ENCODE measurements around the gene PRKCE.

Gene PRKCE

DNA sequence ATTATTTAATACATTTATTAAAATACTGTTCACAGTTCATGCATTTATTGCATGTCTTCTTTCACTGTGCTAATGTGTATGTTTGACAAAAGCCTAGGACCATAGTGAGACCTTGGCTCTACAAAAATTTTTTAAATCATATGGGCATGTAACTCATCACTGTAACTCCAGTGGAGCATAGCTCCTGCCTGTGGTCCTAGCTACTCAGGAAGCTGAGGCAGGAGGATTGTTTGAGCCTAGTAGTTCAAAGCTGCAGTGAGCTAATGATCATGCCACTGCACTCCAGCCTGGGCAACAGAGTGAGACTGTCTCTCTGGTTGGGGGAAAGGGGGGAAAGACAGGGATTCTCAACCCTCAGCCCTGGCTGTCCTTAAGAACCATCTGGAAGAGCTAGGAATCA lies 137.8 kb downstream of the PRKCE start:
- TF ChIP-seq, protein P1, sequence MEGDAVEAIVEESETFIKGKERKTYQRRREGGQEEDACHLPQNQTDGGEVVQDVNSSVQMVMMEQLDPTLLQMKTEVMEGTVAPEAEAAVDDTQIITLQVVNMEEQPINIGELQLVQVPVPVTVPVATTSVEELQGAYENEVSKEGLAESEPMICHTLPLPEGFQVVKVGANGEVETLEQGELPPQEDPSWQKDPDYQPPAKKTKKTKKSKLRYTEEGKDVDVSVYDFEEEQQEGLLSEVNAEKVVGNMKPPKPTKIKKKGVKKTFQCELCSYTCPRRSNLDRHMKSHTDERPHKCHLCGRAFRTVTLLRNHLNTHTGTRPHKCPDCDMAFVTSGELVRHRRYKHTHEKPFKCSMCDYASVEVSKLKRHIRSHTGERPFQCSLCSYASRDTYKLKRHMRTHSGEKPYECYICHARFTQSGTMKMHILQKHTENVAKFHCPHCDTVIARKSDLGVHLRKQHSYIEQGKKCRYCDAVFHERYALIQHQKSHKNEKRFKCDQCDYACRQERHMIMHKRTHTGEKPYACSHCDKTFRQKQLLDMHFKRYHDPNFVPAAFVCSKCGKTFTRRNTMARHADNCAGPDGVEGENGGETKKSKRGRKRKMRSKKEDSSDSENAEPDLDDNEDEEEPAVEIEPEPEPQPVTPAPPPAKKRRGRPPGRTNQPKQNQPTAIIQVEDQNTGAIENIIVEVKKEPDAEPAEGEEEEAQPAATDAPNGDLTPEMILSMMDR (IDR thresholded peaks at IDR 0.05; ENCODE audit: control insufficient read depth, insufficient read depth, low read depth, low read length, missing control alignments): no peak
- H3K4me3 ChIP-seq (ENCODE audit: control insufficient read depth, low read depth, low read length): no peak overlapping the region
- DNase-seq (ENCODE audit: low read depth): no peak

DNA sequence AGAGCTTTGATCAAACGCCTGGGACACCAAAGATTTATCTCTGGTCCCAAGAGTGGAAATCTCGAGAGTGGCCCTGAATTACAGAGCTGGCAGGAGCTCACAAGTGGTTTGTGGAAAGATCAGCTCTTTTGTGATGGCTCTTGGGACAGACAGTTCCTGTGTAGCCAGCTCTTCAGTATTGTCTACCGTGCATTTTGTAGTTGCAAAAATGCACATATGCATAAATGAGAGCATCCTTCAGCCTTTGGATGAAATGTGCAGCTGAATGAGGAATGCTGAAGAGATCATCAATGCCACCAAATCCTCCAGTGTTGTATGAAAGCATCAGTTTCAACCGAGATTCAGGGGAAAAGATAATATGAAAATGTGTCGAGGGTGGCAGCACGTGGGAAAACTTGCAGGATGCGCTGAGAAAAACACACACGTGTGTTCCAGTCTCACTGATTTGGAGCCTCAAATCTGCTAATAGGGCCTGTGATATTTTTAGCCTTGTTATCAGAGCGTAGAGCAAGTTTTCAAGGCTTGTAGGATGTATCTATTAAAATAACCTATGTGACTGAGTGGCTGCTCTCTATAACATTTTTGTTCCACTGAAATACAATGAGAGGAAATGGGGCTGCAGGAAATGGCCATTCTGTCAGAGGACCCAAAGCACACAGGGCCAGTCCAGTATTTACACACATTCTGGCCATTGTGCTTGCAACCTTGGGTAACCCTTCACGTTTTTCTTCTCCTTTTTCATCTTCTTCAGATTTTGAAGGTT lies 138.7 kb downstream of the PRKCE start:
- TF ChIP-seq, protein P1 (IDR thresholded peaks at IDR 0.05; ENCODE audit: control insufficient read depth, insufficient read depth, low read depth, low read length, missing control alignments): no peak
- DNase-seq (ENCODE audit: low read depth): no peak
- no peak overlapping the region for H3K4me3 ChIP-seq (ENCODE audit: control insufficient read depth, low read depth, low read length)

DNA sequence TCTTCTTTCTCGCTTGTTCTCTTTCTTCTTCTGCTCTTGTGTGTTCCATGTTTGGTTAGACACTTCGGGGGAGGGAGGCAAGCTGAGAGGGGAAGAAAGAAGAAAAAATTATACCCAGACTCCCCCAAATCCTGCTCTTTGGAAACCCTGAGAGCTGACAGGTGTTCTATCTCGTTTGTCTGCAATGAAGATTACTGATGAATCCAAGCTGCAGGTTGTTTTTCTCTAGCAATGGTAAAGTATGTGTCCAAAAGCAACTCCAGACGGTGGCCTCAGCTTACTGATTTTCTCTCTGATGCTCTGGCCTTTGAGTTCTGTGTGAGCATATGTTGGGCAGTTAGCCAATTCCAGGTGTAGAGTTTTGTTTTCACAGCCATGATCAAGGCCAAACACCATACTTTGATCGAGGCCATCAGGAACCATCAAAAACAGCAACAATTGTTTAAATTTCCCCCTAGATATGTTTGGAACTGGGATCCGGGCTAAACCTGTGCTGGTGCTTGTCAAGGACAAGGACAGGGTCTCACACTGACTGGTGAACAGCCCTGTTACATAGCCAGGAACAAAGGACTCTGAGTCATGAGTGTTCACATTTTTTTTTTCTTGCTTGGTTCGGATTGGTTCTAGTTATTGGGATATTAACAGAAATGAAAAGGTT lies 142.0 kb downstream of the PRKCE start:
- DNase-seq (ENCODE audit: low read depth): no peak
- TF ChIP-seq, protein P1 (IDR thresholded peaks at IDR 0.05; ENCODE audit: control insufficient read depth, insufficient read depth, low read depth, low read length, missing control alignments): no peak

DNA sequence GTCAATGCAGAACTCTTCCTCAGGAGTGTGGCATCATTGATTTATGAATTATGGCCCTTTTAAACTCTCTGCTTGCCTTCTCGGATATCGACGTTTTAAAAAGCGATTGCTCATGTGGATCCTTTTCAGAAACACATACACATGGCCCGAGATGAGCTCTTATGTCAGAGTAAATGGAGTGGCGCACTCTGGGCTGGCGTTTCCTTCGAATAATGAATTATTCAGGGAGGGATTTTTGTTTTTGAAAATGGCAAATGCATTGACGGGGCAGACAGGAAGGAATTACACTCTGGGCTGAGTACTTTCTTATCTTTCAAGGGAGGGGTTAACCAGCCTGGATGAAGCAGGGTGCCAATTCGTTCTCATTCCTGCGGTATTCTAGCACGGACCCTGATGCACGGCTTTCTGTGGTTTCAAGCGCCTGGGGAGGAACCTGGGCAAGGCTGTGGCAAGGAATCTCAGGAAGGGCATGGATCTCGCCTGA lies 142.7 kb downstream of the PRKCE start:
- TF ChIP-seq, protein P1 (IDR thresholded peaks at IDR 0.05; ENCODE audit: control insufficient read depth, insufficient read depth, low read depth, low read length, missing control alignments): no peak
- H3K4me3 ChIP-seq (ENCODE audit: control insufficient read depth, low read depth, low read length): no peak overlapping the region
- no peak for DNase-seq (ENCODE audit: low read depth)

More for the DNA sequence above, 142.0 kb downstream of the PRKCE start:
- H3K4me3 ChIP-seq (ENCODE audit: control insufficient read depth, low read depth, low read length): no peak overlapping the region

DNA sequence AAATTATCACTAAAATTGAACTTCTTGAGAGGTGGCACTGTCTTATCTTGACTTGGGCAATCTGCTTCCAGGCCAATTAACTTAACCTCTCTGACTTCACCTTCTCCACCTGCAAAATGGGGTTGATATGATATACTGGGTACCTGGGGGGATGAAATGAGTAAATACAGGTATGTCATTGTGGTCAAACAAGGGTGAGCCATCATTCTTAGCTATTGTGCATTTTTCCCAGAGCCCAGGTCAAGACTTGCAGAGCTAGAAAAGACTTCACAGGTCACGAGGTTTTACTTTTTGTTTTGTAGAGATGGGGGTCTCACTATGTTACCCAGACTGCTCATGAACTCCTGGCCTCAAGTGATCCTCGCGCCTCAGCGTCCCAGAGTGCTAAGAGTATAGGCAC lies 145.0 kb downstream of the PRKCE start:
- no peak for DNase-seq (ENCODE audit: low read depth)
- H3K4me3 ChIP-seq (ENCODE audit: control insufficient read depth, low read depth, low read length): no peak overlapping the region
- TF ChIP-seq, protein P1 (IDR thresholded peaks at IDR 0.05; ENCODE audit: control insufficient read depth, insufficient read depth, low read depth, low read length, missing control alignments): no peak

DNA sequence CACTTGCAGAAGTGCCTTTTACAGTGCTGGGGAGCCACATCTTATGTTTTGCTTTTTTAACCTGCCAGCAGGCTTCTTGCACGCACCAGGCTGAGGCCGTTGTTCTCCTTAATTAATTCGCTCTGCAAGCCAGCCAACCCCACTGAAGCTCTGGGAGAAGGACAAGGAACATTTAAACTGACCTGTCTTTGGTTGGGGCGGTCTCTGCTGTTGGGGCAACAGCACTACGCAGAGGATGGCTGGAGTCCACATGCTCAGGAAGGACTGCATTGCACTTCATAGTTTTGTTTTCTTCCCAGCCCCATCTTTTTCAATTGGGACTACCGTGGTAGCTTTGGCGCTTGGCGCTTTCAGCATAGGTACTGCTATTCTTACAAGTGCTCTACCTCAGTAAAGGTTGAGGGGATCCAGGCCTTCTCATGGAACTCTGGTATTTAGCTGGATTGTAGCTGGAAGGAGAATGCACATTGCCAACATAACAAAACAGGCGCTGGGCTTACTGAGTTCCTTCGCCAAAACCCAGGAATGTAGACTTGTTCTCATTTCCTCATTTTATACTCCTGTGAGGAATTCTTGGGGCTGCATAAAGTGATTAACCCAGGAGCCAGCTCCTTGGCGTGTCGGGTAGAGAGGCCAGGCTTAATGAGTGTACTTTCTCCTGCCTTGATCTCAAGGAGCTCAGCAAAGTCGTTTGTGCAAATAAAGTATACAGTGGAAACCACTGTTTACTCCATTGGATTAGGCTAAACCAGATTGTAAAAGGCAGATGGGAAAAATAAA lies 146.2 kb downstream of the PRKCE start:
- no peak for DNase-seq (ENCODE audit: low read depth)
- no peak overlapping the region for H3K4me3 ChIP-seq (ENCODE audit: control insufficient read depth, low read depth, low read length)
- TF ChIP-seq, protein P1 (IDR thresholded peaks at IDR 0.05; ENCODE audit: control insufficient read depth, insufficient read depth, low read depth, low read length, missing control alignments): no peak
